LNCAP (cell line): ENCODE data around the gene YIPF3.

Experiments
- TF ChIP-seq, protein P1 (sequence below): fragments of 450-650 bp; IDR thresholded peaks from 2 replicates; pipeline ENCODE4 v1.5.1; 2017; ENCODE audit warnings: mild to moderate bottlenecking

The YIPF3 gene

DNA sequence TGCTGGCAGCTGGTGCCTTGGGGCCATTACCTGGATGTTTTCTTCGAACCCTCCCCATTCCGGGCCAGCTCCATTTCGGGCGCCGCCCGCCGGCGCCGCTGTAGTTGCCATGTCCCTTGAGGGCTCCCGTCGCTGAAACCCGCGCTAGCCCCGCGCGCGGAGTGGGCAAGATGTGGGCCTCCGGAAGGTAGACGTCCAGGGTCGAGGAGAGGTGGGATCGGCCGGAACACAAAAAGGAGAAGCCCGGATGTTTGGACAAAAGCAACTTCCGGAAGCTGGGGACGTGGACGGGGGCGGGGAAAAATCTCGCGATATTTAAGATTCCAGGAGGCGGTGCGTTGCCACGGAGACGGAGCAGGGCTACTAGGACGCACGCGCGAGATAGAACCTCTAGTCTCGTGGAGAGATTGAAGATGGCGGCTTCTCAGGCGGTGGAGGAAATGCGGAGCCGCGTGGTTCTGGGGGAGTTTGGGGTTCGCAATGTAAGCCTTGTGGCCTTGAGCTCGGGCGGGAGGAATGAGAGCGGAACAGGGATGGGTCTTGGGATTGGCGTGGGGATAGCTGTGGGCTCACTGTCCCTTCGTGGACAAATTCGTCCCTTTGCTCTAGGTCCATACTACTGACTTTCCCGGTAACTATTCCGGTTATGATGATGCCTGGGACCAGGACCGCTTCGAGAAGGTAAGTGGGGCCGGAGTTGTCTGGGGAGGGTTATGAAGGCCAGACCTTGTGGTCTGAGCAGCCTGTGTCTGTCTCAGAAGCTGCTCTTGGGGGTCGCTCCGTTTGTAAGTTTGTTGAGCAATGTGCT lies at the start of gene YIPF3, which contains the start of gene POLR1C:
Gene YIPF3, minus strand, starts transcription at position 230 of the 808 bp plus-strand sequence. Its CDS starts 119 bp downstream, at position 111.
Gene POLR1C, plus strand, starts transcription at position 393 of the 808 bp plus-strand sequence. Its CDS starts 21 bp downstream, at position 414.
- TF ChIP-seq, protein P1, sequence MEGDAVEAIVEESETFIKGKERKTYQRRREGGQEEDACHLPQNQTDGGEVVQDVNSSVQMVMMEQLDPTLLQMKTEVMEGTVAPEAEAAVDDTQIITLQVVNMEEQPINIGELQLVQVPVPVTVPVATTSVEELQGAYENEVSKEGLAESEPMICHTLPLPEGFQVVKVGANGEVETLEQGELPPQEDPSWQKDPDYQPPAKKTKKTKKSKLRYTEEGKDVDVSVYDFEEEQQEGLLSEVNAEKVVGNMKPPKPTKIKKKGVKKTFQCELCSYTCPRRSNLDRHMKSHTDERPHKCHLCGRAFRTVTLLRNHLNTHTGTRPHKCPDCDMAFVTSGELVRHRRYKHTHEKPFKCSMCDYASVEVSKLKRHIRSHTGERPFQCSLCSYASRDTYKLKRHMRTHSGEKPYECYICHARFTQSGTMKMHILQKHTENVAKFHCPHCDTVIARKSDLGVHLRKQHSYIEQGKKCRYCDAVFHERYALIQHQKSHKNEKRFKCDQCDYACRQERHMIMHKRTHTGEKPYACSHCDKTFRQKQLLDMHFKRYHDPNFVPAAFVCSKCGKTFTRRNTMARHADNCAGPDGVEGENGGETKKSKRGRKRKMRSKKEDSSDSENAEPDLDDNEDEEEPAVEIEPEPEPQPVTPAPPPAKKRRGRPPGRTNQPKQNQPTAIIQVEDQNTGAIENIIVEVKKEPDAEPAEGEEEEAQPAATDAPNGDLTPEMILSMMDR = no peak

GRCh38 chr6:43559328-43559727 lies 42.6 kb upstream of the YIPF3 start:
- TF ChIP-seq, protein P1 = no peak

GRCh38 chr6:43547222-43547621 lies 30.5 kb upstream of the YIPF3 start:
- TF ChIP-seq, protein P1 = no peak

- TF ChIP-seq, protein P1 = no peak
These were observed 27.7 kb upstream of the YIPF3 start for GRCh38 chr6:43544461-43544860.

- TF ChIP-seq, protein P1 = no peak
These were observed 25.2 kb upstream of the YIPF3 start for GRCh38 chr6:43541774-43542471.

DNA sequence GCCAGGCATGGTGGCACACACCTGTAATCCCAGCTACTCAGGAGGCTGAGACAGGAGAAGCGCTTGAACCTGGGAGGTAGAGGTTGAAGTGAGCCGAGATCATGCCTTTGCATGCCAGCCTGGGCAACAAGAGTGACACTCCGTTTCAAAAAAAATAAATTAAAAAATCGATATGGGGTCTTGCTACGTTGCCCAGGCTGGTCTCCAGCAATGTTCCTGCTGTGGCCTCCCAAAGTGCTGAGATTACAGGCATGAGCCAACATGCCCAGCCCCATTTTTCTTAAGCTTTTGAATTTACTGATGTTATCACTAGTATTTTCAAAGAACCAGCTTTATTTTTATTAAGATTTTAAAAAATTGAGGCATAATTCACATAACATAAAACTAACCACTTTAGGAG lies 23.8 kb upstream of the YIPF3 start:
- TF ChIP-seq, protein P1 = no peak

- TF ChIP-seq, protein P1 = no peak
These were observed 15.5 kb upstream of the YIPF3 start for GRCh38 chr6:43532201-43532600.
